Type B pancreatic cell (in vitro differentiated cells): ENCODE measurements around the gene RHOB. TPM values are rescaled to one million over a fixed set of nuclear protein-coding genes. Genes with fewer than 3 reads are reported as not detected.

ENCODE experiments used
- DNase-seq: peaks from one replicate; pipeline ENCODE4 v3.0.0; 2021; ENCODE audit warnings: mixed read lengths; ENCODE audit not compliant: unreplicated experiment; ENCODE audit errors: extremely low spot score
- H3K27ac Mint-ChIP-seq: 2 replicates; pipeline ENCODE4 v1.8.0; 2021; ENCODE audit warnings: mild to moderate bottlenecking, mixed read lengths
- H3K27me3 Mint-ChIP-seq: 2 replicates; pipeline ENCODE4 v1.8.0; 2021; ENCODE audit warnings: mixed read lengths
- H3K36me3 Mint-ChIP-seq: 2 replicates; pipeline ENCODE4 v1.8.0; 2021; ENCODE audit warnings: mixed read lengths
- H3K4me1 Mint-ChIP-seq: one replicate; pipeline ENCODE4 v1.8.0; 2021; ENCODE audit warnings: mixed read lengths; ENCODE audit not compliant: unreplicated experiment
- H3K4me3 Mint-ChIP-seq: 2 replicates; pipeline ENCODE4 v1.8.0; 2021; ENCODE audit warnings: mild to moderate bottlenecking, mixed read lengths
- H3K9me3 Mint-ChIP-seq: 2 replicates; pipeline ENCODE4 v1.8.0; 2021; ENCODE audit warnings: mixed read lengths
- CTCF ChIP-seq: fragments of 200-600 bp; sonication (generic); conservative IDR thresholded peaks from 2 replicates; pipeline ENCODE4 v1.5.0; 2021; ENCODE audit warnings: antibody characterized with exemption, mild to moderate bottlenecking
- total RNA-seq: library from RNA; stranded (reverse); gene quantifications from 2 replicates; pipeline ENCODE4 v1.2.1, GENCODE V29; 2021; ENCODE audit warnings: low replicate concordance

RHOB gene
- total RNA-seq, 1 donor from 2014 or later: 82.8 TPM

- DNase-seq: peak; percentile 50
- TF ChIP-seq CTCF: no peak
Observed at GRCh38 chr2:20483194-20483895, 36.5 kb downstream of the RHOB start.

GRCh38 chr2:20484034-20484617 is 37.3 kb downstream of the RHOB start:
- no peak for DNase-seq
- no peaks in the 10 kb centered on the region for H3K36me3 Mint-ChIP-seq
- peaks cover 25% of the 10 kb centered on the region for H3K4me1 Mint-ChIP-seq
- no peaks in the 10 kb centered on the region for H3K9me3 Mint-ChIP-seq
- H3K27me3 Mint-ChIP-seq: peaks cover 9% of the 10 kb centered on the region
- no peak overlapping the region for H3K27ac Mint-ChIP-seq
- no peak overlapping the region for H3K4me3 Mint-ChIP-seq
- TF ChIP-seq CTCF: no peak

More at GRCh38 chr2:20483194-20483895, 36.5 kb downstream of the RHOB start:
- peaks cover 20% of the 10 kb centered on the region for H3K4me1 Mint-ChIP-seq
- H3K27me3 Mint-ChIP-seq: peaks cover 9% of the 10 kb centered on the region
- H3K4me3 Mint-ChIP-seq: no peak overlapping the region
- no peak overlapping the region for H3K27ac Mint-ChIP-seq
- no peaks in the 10 kb centered on the region for H3K36me3 Mint-ChIP-seq
- H3K9me3 Mint-ChIP-seq: no peaks in the 10 kb centered on the region

GRCh38 chr2:20484810-20485611 is 38.1 kb downstream of the RHOB start:
- TF ChIP-seq CTCF: no peak
- peaks cover 25% of the 10 kb centered on the region for H3K4me1 Mint-ChIP-seq
- no peak overlapping the region for H3K27ac Mint-ChIP-seq
- no peak overlapping the region for H3K4me3 Mint-ChIP-seq
- H3K36me3 Mint-ChIP-seq: no peaks in the 10 kb centered on the region
- no peak for DNase-seq
- H3K27me3 Mint-ChIP-seq: peaks cover 9% of the 10 kb centered on the region
- H3K9me3 Mint-ChIP-seq: no peaks in the 10 kb centered on the region

- Mint-ChIP-seq H3K27me3 (peaks cover 8% of the 10 kb centered on the region), H3K9me3 (no peaks in the 10 kb centered on the region), H3K4me3 (no peak overlapping the region), H3K4me1 (peaks cover 25% of the 10 kb centered on the region), H3K36me3 (no peaks in the 10 kb centered on the region), H3K27ac (no peak overlapping the region)
- TF ChIP-seq CTCF: no peak
- DNase-seq: no peak
Observed at GRCh38 chr2:20485612-20486388, 38.9 kb downstream of the RHOB start.

- Mint-ChIP-seq H3K4me1 (peaks cover 28% of the 10 kb centered on the region), H3K27ac (no peak overlapping the region), H3K36me3 (no peaks in the 10 kb centered on the region), H3K4me3 (no peak overlapping the region), H3K9me3 (no peaks in the 10 kb centered on the region), H3K27me3 (peaks cover 4% of the 10 kb centered on the region)
- TF ChIP-seq CTCF: no peak
- DNase-seq: no peak
Observed at GRCh38 chr2:20486571-20486970, 39.7 kb downstream of the RHOB start.
